OCI-LY1 (cell line): ENCODE results near the gene HYI.

Experiments used
- H2AFZ ChIP-seq: fragments of 200-600 bp; sonication (generic), shearing (Covaris generic); 2 replicates; pipeline ENCODE4 v1.6.0; 2014; ENCODE audit warnings: antibody characterized with exemption, mild to moderate bottlenecking, low read length
- H3F3A ChIP-seq: fragments of 200-600 bp; sonication (generic), shearing (Covaris generic); 2 replicates; pipeline ENCODE4 v1.6.0; 2014; ENCODE audit warnings: mild to moderate bottlenecking, antibody characterized with exemption, low read length, moderate library complexity; ENCODE audit not compliant: insufficient read depth
- H3K27ac ChIP-seq: fragments of 200-600 bp; sonication (generic); 2 replicates; pipeline ENCODE4 v1.5.1; 2014; ENCODE audit warnings: low read length, mixed run types, mild to moderate bottlenecking, low read depth; ENCODE audit not compliant: poor library complexity, severe bottlenecking
- H3K27me3 ChIP-seq: fragments of 200-600 bp; sonication (generic); 2 replicates; pipeline ENCODE4 v1.6.0; 2014; ENCODE audit warnings: antibody characterized with exemption, mild to moderate bottlenecking, low read length, moderate library complexity; ENCODE audit not compliant: insufficient read depth
- H3K36me3 ChIP-seq: fragments of 200-600 bp; sonication (generic); 2 replicates; pipeline ENCODE4 v1.6.1; 2014; ENCODE audit warnings: mild to moderate bottlenecking, antibody characterized with exemption, low read length, moderate library complexity, mixed read lengths; ENCODE audit not compliant: insufficient read depth
- H3K4me1 ChIP-seq: fragments of 200-600 bp; sonication (generic); 2 replicates; pipeline ENCODE4 v1.5.1; 2014; ENCODE audit warnings: mild to moderate bottlenecking, low read length, moderate library complexity; ENCODE audit not compliant: insufficient read depth, severe bottlenecking
- H3K4me2 ChIP-seq: fragments of 200-600 bp; sonication (generic), shearing (Covaris generic); 2 replicates; pipeline ENCODE4 v1.6.1; 2014; ENCODE audit warnings: low read length
- H3K4me3 ChIP-seq: fragments of 200-600 bp; sonication (generic); 2 replicates; pipeline ENCODE4 v1.5.1; 2014; ENCODE audit warnings: low read length, low read depth, mild to moderate bottlenecking, mixed read lengths; ENCODE audit not compliant: poor library complexity, severe bottlenecking
- H3K79me2 ChIP-seq: fragments of 200-600 bp; shearing (Covaris generic); 2 replicates; pipeline ENCODE4 v1.6.1; 2016; ENCODE audit warnings: mixed run types, low read length, mixed read lengths; ENCODE audit not compliant: insufficient read depth
- H3K9ac ChIP-seq: fragments of 200-600 bp; sonication (generic), shearing (Covaris generic); 2 replicates; pipeline ENCODE4 v1.6.1; 2014; ENCODE audit warnings: mild to moderate bottlenecking, low read length, mixed read lengths
- H3K9me2 ChIP-seq: fragments of 200-600 bp; sonication (generic), shearing (Covaris generic); 2 replicates; pipeline ENCODE4 v1.6.1; 2014; ENCODE audit warnings: low read depth, mild to moderate bottlenecking, low read length, mixed read lengths
- H3K9me3 ChIP-seq: fragments of 200-600 bp; shearing (Covaris generic); 2 replicates; pipeline ENCODE4 v1.6.1; 2014; ENCODE audit warnings: low read length, mixed read lengths
- H4K20me1 ChIP-seq: fragments of 200-600 bp; sonication (generic), shearing (Covaris generic); 2 replicates; pipeline ENCODE4 v1.6.0; 2016; ENCODE audit warnings: mild to moderate bottlenecking, low read length; ENCODE audit not compliant: insufficient read depth
- EZH2 ChIP-seq: fragments of 200-600 bp; sonication (generic), shearing (Covaris generic); IDR thresholded peaks from 2 replicates; pipeline ENCODE4 v1.8.0; 2017; ENCODE audit warnings: borderline replicate concordance, mixed run types, mild to moderate bottlenecking, antibody characterized with exemption, low read length, moderate library complexity, mixed read lengths
- TF ChIP-seq, protein P1 (sequence below): fragments of 200-600 bp; sonication (generic), shearing (Covaris generic); IDR thresholded peaks from 2 replicates; pipeline ENCODE4 v1.5.1; 2017; ENCODE audit warnings: mild to moderate bottlenecking, antibody characterized with exemption, low read length, moderate library complexity, mixed read lengths

The HYI gene

DNA sequence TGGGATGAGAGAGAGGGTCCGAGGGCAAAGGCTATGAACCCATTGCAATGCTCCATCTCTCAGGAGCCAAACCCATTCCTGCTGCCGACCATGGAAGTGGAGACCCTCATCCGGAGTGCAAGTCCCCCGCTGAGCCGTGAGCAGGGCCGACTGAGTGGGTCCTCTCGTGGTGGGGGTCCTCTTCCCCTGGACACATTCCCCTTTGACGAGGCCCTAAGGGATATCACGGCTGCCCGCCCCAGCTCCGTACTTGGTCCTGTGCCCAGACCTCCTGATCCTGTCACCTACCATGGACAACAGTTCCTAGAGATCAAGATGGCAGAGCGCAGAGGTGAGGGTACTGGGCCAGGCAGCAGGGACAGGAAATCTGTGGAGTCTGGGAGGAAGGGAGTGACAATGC lies 11.0 kb downstream of the HYI start:
- no peak overlapping the region for H3K27ac ChIP-seq
- no peak overlapping the region for H3K4me3 ChIP-seq
- TF ChIP-seq EZH2, result no peak
- TF ChIP-seq, protein P1, sequence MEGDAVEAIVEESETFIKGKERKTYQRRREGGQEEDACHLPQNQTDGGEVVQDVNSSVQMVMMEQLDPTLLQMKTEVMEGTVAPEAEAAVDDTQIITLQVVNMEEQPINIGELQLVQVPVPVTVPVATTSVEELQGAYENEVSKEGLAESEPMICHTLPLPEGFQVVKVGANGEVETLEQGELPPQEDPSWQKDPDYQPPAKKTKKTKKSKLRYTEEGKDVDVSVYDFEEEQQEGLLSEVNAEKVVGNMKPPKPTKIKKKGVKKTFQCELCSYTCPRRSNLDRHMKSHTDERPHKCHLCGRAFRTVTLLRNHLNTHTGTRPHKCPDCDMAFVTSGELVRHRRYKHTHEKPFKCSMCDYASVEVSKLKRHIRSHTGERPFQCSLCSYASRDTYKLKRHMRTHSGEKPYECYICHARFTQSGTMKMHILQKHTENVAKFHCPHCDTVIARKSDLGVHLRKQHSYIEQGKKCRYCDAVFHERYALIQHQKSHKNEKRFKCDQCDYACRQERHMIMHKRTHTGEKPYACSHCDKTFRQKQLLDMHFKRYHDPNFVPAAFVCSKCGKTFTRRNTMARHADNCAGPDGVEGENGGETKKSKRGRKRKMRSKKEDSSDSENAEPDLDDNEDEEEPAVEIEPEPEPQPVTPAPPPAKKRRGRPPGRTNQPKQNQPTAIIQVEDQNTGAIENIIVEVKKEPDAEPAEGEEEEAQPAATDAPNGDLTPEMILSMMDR, result no peak
- no peaks in the 10 kb centered on the region for H3K79me2 ChIP-seq
- H3K27me3 ChIP-seq, result no peaks in the 10 kb centered on the region
- H2AFZ ChIP-seq, result no peak overlapping the region
- H3K4me1 ChIP-seq, result no peaks in the 10 kb centered on the region
- H3F3A ChIP-seq, result no peaks in the 10 kb centered on the region
- H3K9me3 ChIP-seq, result no peaks in the 10 kb centered on the region
- no peaks in the 10 kb centered on the region for H3K9me2 ChIP-seq
- H3K36me3 ChIP-seq, result peaks cover 50% of the 10 kb centered on the region; the same call in 1 of the 2 replicates
- no peak overlapping the region for H3K4me2 ChIP-seq
- no peak overlapping the region for H3K9ac ChIP-seq
- H4K20me1 ChIP-seq, result no peaks in the 10 kb centered on the region

DNA sequence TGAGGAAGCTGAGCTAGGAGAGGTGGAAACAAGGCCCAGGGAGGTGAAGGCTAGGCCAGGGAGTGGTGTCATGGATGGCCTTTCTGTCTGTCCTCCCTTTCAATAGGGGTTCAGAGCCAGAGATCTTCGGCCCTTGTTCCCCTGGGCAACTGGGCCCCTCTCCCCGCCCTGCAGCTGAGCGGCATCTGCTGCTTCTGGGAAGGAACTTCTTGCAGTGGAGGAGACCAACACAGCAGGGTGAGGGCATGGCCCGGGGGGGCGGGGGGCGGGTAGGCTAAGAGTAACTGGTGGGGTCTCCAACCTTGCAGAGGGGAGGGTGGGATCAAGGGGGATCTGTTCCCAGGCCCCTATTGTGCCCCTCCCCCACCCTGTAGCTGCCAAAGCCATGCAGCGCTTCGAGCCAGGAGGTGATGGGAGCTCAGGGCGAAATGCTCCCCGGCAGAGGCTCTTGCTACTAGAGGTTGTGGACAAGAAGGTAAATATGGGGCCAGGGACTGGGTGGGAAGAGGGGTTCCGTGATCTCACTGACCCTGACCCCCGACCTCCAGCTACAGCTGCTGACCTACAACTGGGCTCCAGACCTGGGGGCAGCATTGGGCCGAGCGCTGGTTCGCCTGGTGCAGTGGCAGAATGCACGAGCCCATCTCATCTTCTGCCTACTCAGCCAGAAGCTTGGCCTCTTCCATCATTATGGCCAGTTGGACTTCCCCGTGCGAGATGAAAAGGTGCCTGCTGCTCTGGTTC lies 11.7 kb downstream of the HYI start:
- H3K79me2 ChIP-seq, result no peaks in the 10 kb centered on the region
- TF ChIP-seq, protein P1, result no peak
- no peak for TF ChIP-seq EZH2
- H3K36me3 ChIP-seq, result peaks cover 44% of the 10 kb centered on the region; the same call in 1 of the 2 replicates
- H3K27me3 ChIP-seq, result no peaks in the 10 kb centered on the region
- no peak overlapping the region for H3K4me2 ChIP-seq
- no peaks in the 10 kb centered on the region for H3K4me1 ChIP-seq
- H2AFZ ChIP-seq, result no peak overlapping the region
- H3K27ac ChIP-seq, result no peak overlapping the region
- no peaks in the 10 kb centered on the region for H3K9me2 ChIP-seq
- H3F3A ChIP-seq, result no peaks in the 10 kb centered on the region
- no peaks in the 10 kb centered on the region for H3K9me3 ChIP-seq
- H3K4me3 ChIP-seq, result no peak overlapping the region
- H4K20me1 ChIP-seq, result no peaks in the 10 kb centered on the region
- H3K9ac ChIP-seq, result no peak overlapping the region

DNA sequence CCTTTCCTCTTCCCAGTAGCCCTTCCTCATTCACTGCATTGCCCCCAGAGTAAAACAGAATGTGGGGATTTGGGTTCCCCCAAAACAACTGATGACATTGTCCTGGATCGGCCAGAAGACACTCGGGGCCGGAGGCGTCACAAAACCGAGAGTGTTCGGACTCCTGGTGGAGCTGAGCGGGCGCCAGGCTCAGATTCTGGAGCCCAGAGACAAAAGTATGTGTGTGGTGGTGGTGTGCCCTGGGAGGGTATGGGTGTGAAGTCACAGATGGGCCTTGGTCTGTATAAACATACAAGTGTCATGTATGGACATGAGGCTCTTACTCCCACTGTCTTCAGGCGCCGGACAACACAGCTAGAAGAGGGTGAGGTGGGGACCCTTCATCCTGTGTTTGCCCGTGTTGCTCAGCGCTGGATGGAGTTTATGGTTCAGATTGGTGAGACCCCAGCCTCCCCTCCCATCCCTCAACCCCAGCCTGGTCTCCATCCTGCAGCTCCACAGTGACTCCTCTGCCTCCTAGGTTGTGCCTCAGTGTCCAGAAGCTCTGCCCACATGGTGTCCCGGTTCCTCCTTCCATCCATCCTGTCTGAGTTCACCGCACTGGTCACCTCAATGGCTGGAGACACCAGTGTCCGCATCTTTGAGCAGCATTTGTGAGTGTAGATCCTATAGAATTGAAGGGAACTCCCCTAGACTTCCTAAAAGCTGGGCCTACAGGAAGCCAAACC lies 12.4 kb downstream of the HYI start:
- Histone ChIP-seq H2AFZ (no peak overlapping the region), H3K4me1 (no peaks in the 10 kb centered on the region), H3K36me3 (peaks cover 36% of the 10 kb centered on the region; the same call in 1 of the 2 replicates), H3K27ac (no peak overlapping the region), H3K9me2 (no peaks in the 10 kb centered on the region), H3K4me3 (no peak overlapping the region), H3F3A (no peaks in the 10 kb centered on the region), H3K9me3 (no peaks in the 10 kb centered on the region), H4K20me1 (no peaks in the 10 kb centered on the region), H3K27me3 (no peaks in the 10 kb centered on the region), H3K9ac (no peak overlapping the region), H3K79me2 (no peaks in the 10 kb centered on the region), H3K4me2 (no peak overlapping the region)
- no peak for TF ChIP-seq EZH2
- TF ChIP-seq, protein P1, result no peak
